Kidney (tissue), 14 donors: ENCODE results near the gene GSAP. TPM values are rescaled to one million over a fixed set of nuclear protein-coding genes. Genes with fewer than 3 reads are reported as not detected.
A peak's percentile ranks its signal among the peaks of the same experiment; 100 is the strongest.

Source experiments
- DNase-seq, 5 donors: peaks; one replicate each; pipeline ENCODE4 v3.0.0-alpha.2; 2013 to 2020
- FAIRE-seq: peaks from 2 replicates; lab custom pipeline; 2012; peaks lifted over from hg19 to GRCh38; lab: Jason Lieb, UNC
- H3K27ac ChIP-seq, 2 donors: one replicate each; pipeline ENCODE4 v1.7.0; 2013; ENCODE audit warnings: low read depth in 2 of 2, low read length in 2 of 2, inconsistent platforms in 1 of 2
- H3K27me3 ChIP-seq: one replicate; pipeline ENCODE4 v1.7.1; 2013; ENCODE audit warnings: low read length, inconsistent platforms; ENCODE audit not compliant: control insufficient read depth, insufficient read depth
- H3K36me3 ChIP-seq, 3 donors: one replicate each; pipeline versions ENCODE4 v1.7.0 to v1.7.1; 2013; ENCODE audit warnings: low read length in 3 of 3, control low read depth in 1 of 3, inconsistent platforms in 1 of 3; ENCODE audit not compliant: insufficient read depth in 3 of 3, control insufficient read depth in 2 of 3
- H3K4me1 ChIP-seq, 3 donors: one replicate each; pipeline versions ENCODE4 v1.7.0 to v1.7.1; 2013; ENCODE audit warnings: low read length in 3 of 3, inconsistent platforms in 1 of 3, low read depth in 1 of 3; ENCODE audit not compliant: control insufficient read depth in 2 of 3, insufficient read depth in 2 of 3
- H3K4me3 ChIP-seq, 3 donors: one replicate each; pipeline versions ENCODE4 v1.7.0 to v1.8.1; 2013; ENCODE audit warnings: low read length in 3 of 3, control low read depth in 1 of 3, inconsistent platforms in 1 of 3
- H3K9ac ChIP-seq, 3 donors: one replicate each; pipeline versions ENCODE4 v1.7.0 to v1.7.1; 2013; ENCODE audit warnings: low read length in 3 of 3, control low read depth in 1 of 3, inconsistent platforms in 1 of 3
- H3K9me3 ChIP-seq, 3 donors: one replicate each; pipeline versions ENCODE4 v1.7.0 to v1.7.1; 2013; ENCODE audit warnings: low read length in 3 of 3, control low read depth in 1 of 3, inconsistent platforms in 1 of 3; ENCODE audit not compliant: control insufficient read depth in 2 of 3, insufficient read depth in 1 of 3
- CTCF ChIP-seq: IDR thresholded peaks from 3 replicates; pipeline ENCODE4 v1.5.1; 2012; ENCODE audit warnings: mild to moderate bottlenecking, moderate library complexity, borderline replicate concordance; ENCODE audit not compliant: insufficient read depth; ENCODE audit errors: extremely low read depth
- intact Hi-C: fragments of 100-400 bp; cut with DNase I; formaldehyde crosslinking; loops from one replicate; pipeline ENCODE4 v1.11.1; 2022
- polyA plus RNA-seq: library from polyadenylated mRNA; stranded (reverse); fragments of 350-450 nt; fragmentation: Illumina TruSeq; extraction: RNeasy Lipid Tissue Mini Kit (QIAGEN cat#74804); gene quantifications from one replicate; pipeline ENCODE4 v1.2.3, GENCODE V29; 2014; ENCODE audit warnings: low read depth, low replicate concordance; ENCODE audit not compliant: insufficient read depth
- total RNA-seq: library from RNA; stranded (reverse); fragmentation: NEBNext Ultra II Directional; extraction: Animal tissue kit (Norgen Biotek cat#: 25700); gene quantifications from one replicate; pipeline ENCODE4 v1.2.1, GENCODE V29; 2021
- donor health status: control.
- donor health status: control.
- donor health status: control.
- donor health status: control.
- donor health status: control.
- donor health status: DM: yes; HTN: yes; CAD: no.
- donor health status: Normal renal cell carcinoma (clear cell type).

Gene GSAP
- total and polyA plus RNA-seq, 2 donors from 2014 or later, result 11.7 to 29.4 TPM

GRCh38 chr7:77402818-77403217 lies 13.3 kb downstream of the GSAP start:
- intact Hi-C loops, result no loop called here
- Histone ChIP-seq H3K27ac (no peak overlapping the region), H3K27me3 (no peaks in the 10 kb centered on the region), H3K9ac (no peak overlapping the region), H3K4me1 (peaks cover 0 to 6% (median 0%) of the 10 kb centered on the region in 3 donors), H3K9me3 (no peaks in the 10 kb centered on the region), H3K4me3 (no peak overlapping the region), H3K36me3 (no peaks in the 10 kb centered on the region)
- FAIRE-seq (no peak), DNase-seq (no peak)
- no peak for TF ChIP-seq CTCF

- no peak overlapping the region for H3K9ac ChIP-seq
- no peak overlapping the region for H3K4me3 ChIP-seq
- no peaks in the 10 kb centered on the region for H3K36me3 ChIP-seq
- intact Hi-C loops, result no loop called here
- TF ChIP-seq CTCF, result no peak
- DNase-seq (no peak), FAIRE-seq (peak; percentile 23)
- no peak overlapping the region for H3K27ac ChIP-seq
- no peaks in the 10 kb centered on the region for H3K9me3 ChIP-seq
- H3K27me3 ChIP-seq, result no peaks in the 10 kb centered on the region
- H3K4me1 ChIP-seq, result no peaks in the 10 kb centered on the region
Measured at GRCh38 chr7:77401002-77401401, 15.1 kb downstream of the GSAP start.

GRCh38 chr7:77399816-77400215 lies 16.3 kb downstream of the GSAP start:
- no peaks in the 10 kb centered on the region for H3K9me3 ChIP-seq
- TF ChIP-seq CTCF, result no peak
- intact Hi-C loops, result no loop called here
- no peak overlapping the region for H3K27ac ChIP-seq
- no peak overlapping the region for H3K9ac ChIP-seq
- FAIRE-seq (no peak), DNase-seq (no peak)
- H3K27me3 ChIP-seq, result no peaks in the 10 kb centered on the region
- H3K36me3 ChIP-seq, result no peaks in the 10 kb centered on the region
- no peak overlapping the region for H3K4me3 ChIP-seq
- no peaks in the 10 kb centered on the region for H3K4me1 ChIP-seq

- intact Hi-C loops, result no loop called here
- H3K9me3 ChIP-seq, result no peaks in the 10 kb centered on the region
Measured at GRCh38 chr7:77396894-77397547, 19.1 kb downstream of the GSAP start.

More at GRCh38 chr7:77396894-77397547, 19.1 kb downstream of the GSAP start:
- Histone ChIP-seq H3K36me3 (no peaks in the 10 kb centered on the region), H3K4me3 (no peak overlapping the region), H3K27ac (no peak overlapping the region), H3K27me3 (no peaks in the 10 kb centered on the region), H3K9ac (no peak overlapping the region), H3K4me1 (no peaks in the 10 kb centered on the region)
- no peak for DNase-seq
- FAIRE-seq, result no peak
- TF ChIP-seq CTCF, result no peak
